H9 (cell line): ENCODE results near the gene CARD11. TPM values are rescaled to one million over a fixed set of nuclear protein-coding genes. Genes with fewer than 3 reads are reported as not detected.

ENCODE experiments used
- DNase-seq: peaks from one replicate; pipeline ENCODE4 v3.0.0-alpha.2; 2017
- H2AFZ ChIP-seq: one replicate; pipeline ENCODE4 v1.6.1; 2013; ENCODE audit warnings: mild to moderate bottlenecking, low read length, control low read depth, moderate library complexity
- H2AK5ac ChIP-seq: 2 replicates; pipeline ENCODE4 v1.6.1; 2013; ENCODE audit warnings: low read length, control low read depth, mixed read lengths; ENCODE audit not compliant: insufficient read length
- H2BK120ac ChIP-seq: one replicate; pipeline ENCODE4 v1.6.1; 2013; ENCODE audit warnings: low read depth, mild to moderate bottlenecking, low read length, control low read depth, inconsistent platforms; ENCODE audit not compliant: poor library complexity, severe bottlenecking
- H2BK12ac ChIP-seq: 2 replicates; pipeline ENCODE4 v1.6.1; 2013; ENCODE audit warnings: low read length, control low read depth, mixed read lengths, low read depth; ENCODE audit not compliant: insufficient read length
- H2BK15ac ChIP-seq: 2 replicates; pipeline ENCODE4 v1.6.1; 2013; ENCODE audit warnings: low read depth, low read length, control low read depth
- H2BK20ac ChIP-seq: one replicate; pipeline ENCODE4 v1.6.1; 2013; ENCODE audit warnings: low read depth, mild to moderate bottlenecking, low read length, control low read depth, inconsistent platforms; ENCODE audit not compliant: poor library complexity, severe bottlenecking
- H2BK5ac ChIP-seq: 2 replicates; pipeline ENCODE4 v1.6.1; 2013; ENCODE audit warnings: low read length, control low read depth, mixed read lengths; ENCODE audit not compliant: insufficient read length
- H3K14ac ChIP-seq: 2 replicates; pipeline ENCODE4 v1.6.1; 2013; ENCODE audit warnings: low read length, control low read depth; ENCODE audit not compliant: insufficient read depth
- H3K18ac ChIP-seq: 2 replicates; pipeline ENCODE4 v1.6.1; 2013; ENCODE audit warnings: low read depth, mild to moderate bottlenecking, mixed read lengths, low read length, control low read depth; ENCODE audit not compliant: insufficient read length
- H3K23ac ChIP-seq: 2 replicates; pipeline ENCODE4 v1.6.1; 2013; ENCODE audit warnings: low read length, control low read depth, mixed read lengths, low read depth; ENCODE audit not compliant: insufficient read length
- H3K23me2 ChIP-seq: 2 replicates; pipeline ENCODE4 v1.6.1; 2013; ENCODE audit warnings: low read depth, mild to moderate bottlenecking, mixed read lengths, low read length, control low read depth; ENCODE audit not compliant: insufficient read length, poor library complexity, severe bottlenecking
- H3K27ac ChIP-seq: 2 replicates; pipeline ENCODE4 v1.5.1; 2013; ENCODE audit warnings: low read length, control low read depth, mixed read lengths, low read depth; ENCODE audit not compliant: insufficient read length
- H3K27me3 ChIP-seq: 2 replicates; pipeline ENCODE4 v1.6.1; 2013; ENCODE audit warnings: low read length, control low read depth, inconsistent platforms; ENCODE audit not compliant: insufficient read depth
- H3K4ac ChIP-seq: 2 replicates; pipeline ENCODE4 v1.6.1; 2013; ENCODE audit warnings: low read depth, mild to moderate bottlenecking, control low read depth, inconsistent platforms, low read length, moderate library complexity
- H3K4me1 ChIP-seq: 2 replicates; pipeline ENCODE4 v1.6.1; 2013; ENCODE audit warnings: low read length, control low read depth, inconsistent platforms; ENCODE audit not compliant: insufficient read depth
- H3K4me2 ChIP-seq: 2 replicates; pipeline ENCODE4 v1.6.1; 2013; ENCODE audit warnings: low read length, control low read depth, mixed read lengths; ENCODE audit not compliant: insufficient read length, insufficient read depth
- H3K56ac ChIP-seq: 2 replicates; pipeline ENCODE4 v1.6.1; 2013; ENCODE audit warnings: low read depth, mild to moderate bottlenecking, mixed read lengths, low read length, control low read depth; ENCODE audit not compliant: insufficient read length
- H3K79me1 ChIP-seq: 2 replicates; pipeline ENCODE4 v1.6.1; 2013; ENCODE audit warnings: low read depth, mild to moderate bottlenecking, moderate library complexity, low read length, control low read depth, inconsistent platforms; ENCODE audit not compliant: insufficient read depth, poor library complexity, severe bottlenecking
- H3K79me2 ChIP-seq: 2 replicates; pipeline ENCODE4 v1.6.1; 2013; ENCODE audit warnings: low read length, control low read depth, inconsistent platforms; ENCODE audit not compliant: insufficient read depth
- H3K9ac ChIP-seq: 2 replicates; pipeline ENCODE4 v1.6.1; 2013; ENCODE audit warnings: low read length, control low read depth, mixed read lengths; ENCODE audit not compliant: insufficient read length; ENCODE audit errors: extremely low read depth
- H3K9me3 ChIP-seq: one replicate; pipeline ENCODE4 v1.6.1; 2013; ENCODE audit warnings: low read depth, low read length, inconsistent platforms; ENCODE audit not compliant: control insufficient read depth
- H3T11ph ChIP-seq: one replicate; pipeline ENCODE4 v1.6.1; 2013; ENCODE audit warnings: mild to moderate bottlenecking, low read length, control low read depth, inconsistent platforms
- H4K20me1 ChIP-seq: one replicate; pipeline ENCODE4 v1.6.1; 2013; ENCODE audit not compliant: control insufficient read depth, insufficient read length, insufficient read depth
- H4K5ac ChIP-seq: 2 replicates; pipeline ENCODE4 v1.6.1; 2013; ENCODE audit warnings: low read depth, mild to moderate bottlenecking, mixed read lengths, low read length, control low read depth; ENCODE audit not compliant: insufficient read length
- H4K8ac ChIP-seq: replicated peaks from 2 replicates; pipeline ENCODE4 v1.6.1; 2013; ENCODE audit warnings: low read length, control low read depth, mixed read lengths, low read depth; ENCODE audit not compliant: insufficient read length
- H4K91ac ChIP-seq: 2 replicates; pipeline ENCODE4 v1.6.1; 2013; ENCODE audit warnings: low read depth, mild to moderate bottlenecking, moderate library complexity, mixed read lengths, low read length, control low read depth; ENCODE audit not compliant: insufficient read length
- H3K27ac Mint-ChIP-seq, 3 experiments: 2 replicates in 2 of 3; 3 replicates in 1 of 3; pipeline ENCODE4 v1.8.0; 2020 to 2021; ENCODE audit warnings: mixed read lengths in 3 of 3, mild to moderate bottlenecking in 1 of 3, moderate library complexity in 1 of 3
- H3K27me3 Mint-ChIP-seq: 2 replicates; pipeline ENCODE4 v1.8.0; 2021; ENCODE audit warnings: low read depth, mild to moderate bottlenecking, moderate library complexity, mixed read lengths
- H3K36me3 Mint-ChIP-seq, 3 experiments: 2 replicates in 2 of 3; 3 replicates in 1 of 3; pipeline ENCODE4 v1.8.0; 2020 to 2021; ENCODE audit warnings: low read depth in 3 of 3, mixed read lengths in 3 of 3; ENCODE audit not compliant: insufficient read depth in 1 of 3
- H3K4me1 Mint-ChIP-seq, 2 experiments: 2 replicates each; pipeline ENCODE4 v1.8.0; 2020; ENCODE audit warnings: mixed read lengths in 2 of 2
- H3K4me3 Mint-ChIP-seq, 2 experiments: 2 replicates in 1 of 2; 3 replicates in 1 of 2; pipeline ENCODE4 v1.8.0; 2020 to 2021; ENCODE audit warnings: mild to moderate bottlenecking in 2 of 2, mixed read lengths in 2 of 2, moderate library complexity in 1 of 2
- H3K9me3 Mint-ChIP-seq, 2 experiments: 2 replicates in 1 of 2; 3 replicates in 1 of 2; pipeline ENCODE4 v1.8.0; 2020; ENCODE audit warnings: mild to moderate bottlenecking in 2 of 2, mixed read lengths in 2 of 2, moderate library complexity in 1 of 2
- WGBS: extraction: QIAGEN DNeasy Blood & Tissue Kit; methylation state at CpG from one replicate; pipeline ENCODE4 v1.1.7; 2013; ENCODE audit warnings: missing lambda C conversion rate, low lambda C conversion rate, mixed read lengths; ENCODE audit not compliant: insufficient read length; ENCODE audit errors: extremely low coverage; 5-methylcytosine and 5-hydroxymethylcytosine counted together
- total RNA-seq: library from RNA; stranded (reverse); gene quantifications from 2 replicates; pipeline ENCODE4 v1.2.1, GENCODE V29; 2021
- TF ChIP-seq, protein P1 (sequence below): fragments of 200-600 bp; sonication (generic); conservative IDR thresholded peaks from 3 replicates; pipeline ENCODE4 v1.8.0; 2021; ENCODE audit warnings: antibody characterized with exemption, mild to moderate bottlenecking

CARD11 gene
- total RNA-seq, 1 experiment from 2014 or later: 20.0 TPM

DNA sequence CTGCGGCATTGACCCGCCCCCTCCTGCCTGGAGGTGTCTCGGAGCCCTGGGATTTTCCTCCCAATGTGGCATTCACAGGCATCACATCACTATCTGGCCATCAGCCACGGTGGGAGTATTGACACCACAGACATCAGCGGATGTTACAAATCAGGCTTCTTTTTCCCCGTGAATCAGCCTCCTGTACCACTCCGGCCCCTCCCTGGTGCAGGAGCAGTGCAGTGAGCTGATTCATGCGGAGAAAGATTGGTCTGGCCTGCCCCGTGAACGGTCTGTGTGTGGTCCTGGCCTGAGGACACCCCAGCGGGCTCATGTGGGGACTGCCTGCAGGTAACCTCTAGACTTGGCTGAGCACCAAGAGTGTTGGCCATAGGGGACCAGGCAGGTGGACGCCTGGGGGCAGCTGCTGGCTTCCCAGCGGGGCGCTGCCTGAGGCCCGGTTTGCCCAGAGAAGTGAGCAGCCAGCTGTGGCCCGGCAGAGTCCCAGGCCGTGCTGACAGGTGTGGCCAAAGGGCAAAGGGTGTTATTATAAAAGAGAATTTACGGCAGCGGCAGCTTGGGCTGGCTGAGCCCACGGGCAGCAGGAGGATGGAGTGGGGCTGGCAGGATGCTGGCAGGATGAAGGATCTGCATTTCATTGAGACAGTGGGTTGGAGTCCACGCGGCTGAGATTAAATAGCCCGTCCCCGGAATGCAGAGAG is 167.5 kb downstream of the CARD11 start:
- peaks cover 28 to 50% of the 10 kb centered on the region in 2 experiments for H3K4me1 Mint-ChIP-seq
- H2BK5ac ChIP-seq: no peak overlapping the region
- H3K4me2 ChIP-seq: no peak overlapping the region

More for the DNA sequence above, 167.5 kb downstream of the CARD11 start:
- H3T11ph ChIP-seq: no peak overlapping the region
- no peak overlapping the region for H2BK15ac ChIP-seq
- H3K4me1 ChIP-seq: peaks cover 5% of the 10 kb centered on the region; the same call in 1 of the 2 replicates
- H3K18ac ChIP-seq: no peak overlapping the region
- no peak for DNase-seq
- H3K79me2 ChIP-seq: no peaks in the 10 kb centered on the region
- H3K27me3 Mint-ChIP-seq: no peaks in the 10 kb centered on the region
- H3K4me3 Mint-ChIP-seq: no peak overlapping the region
- no peaks in the 10 kb centered on the region for H3K36me3 Mint-ChIP-seq
- peak overlapping the region in 2 of 3 experiments; percentile 79 to 90; a peak in 3 of 7 replicates for H3K27ac Mint-ChIP-seq
- H3K9me3 Mint-ChIP-seq: peaks cover 0 to 5% of the 10 kb centered on the region in 2 experiments; a peak in 2 of 5 replicates
- no peak overlapping the region for H2AK5ac ChIP-seq
- no peak overlapping the region for H4K8ac ChIP-seq
- no CpG with 5 or more reads among the region's 24 CpGs for WGBS
- H3K27ac ChIP-seq: no peak overlapping the region
- peak overlapping the region; percentile 15; the same call in 1 of the 2 replicates for H3K14ac ChIP-seq
- no peak overlapping the region for H2BK120ac ChIP-seq
- TF ChIP-seq, protein P1, sequence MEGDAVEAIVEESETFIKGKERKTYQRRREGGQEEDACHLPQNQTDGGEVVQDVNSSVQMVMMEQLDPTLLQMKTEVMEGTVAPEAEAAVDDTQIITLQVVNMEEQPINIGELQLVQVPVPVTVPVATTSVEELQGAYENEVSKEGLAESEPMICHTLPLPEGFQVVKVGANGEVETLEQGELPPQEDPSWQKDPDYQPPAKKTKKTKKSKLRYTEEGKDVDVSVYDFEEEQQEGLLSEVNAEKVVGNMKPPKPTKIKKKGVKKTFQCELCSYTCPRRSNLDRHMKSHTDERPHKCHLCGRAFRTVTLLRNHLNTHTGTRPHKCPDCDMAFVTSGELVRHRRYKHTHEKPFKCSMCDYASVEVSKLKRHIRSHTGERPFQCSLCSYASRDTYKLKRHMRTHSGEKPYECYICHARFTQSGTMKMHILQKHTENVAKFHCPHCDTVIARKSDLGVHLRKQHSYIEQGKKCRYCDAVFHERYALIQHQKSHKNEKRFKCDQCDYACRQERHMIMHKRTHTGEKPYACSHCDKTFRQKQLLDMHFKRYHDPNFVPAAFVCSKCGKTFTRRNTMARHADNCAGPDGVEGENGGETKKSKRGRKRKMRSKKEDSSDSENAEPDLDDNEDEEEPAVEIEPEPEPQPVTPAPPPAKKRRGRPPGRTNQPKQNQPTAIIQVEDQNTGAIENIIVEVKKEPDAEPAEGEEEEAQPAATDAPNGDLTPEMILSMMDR: no peak
- no peak overlapping the region for H2AFZ ChIP-seq
- H4K20me1 ChIP-seq: no peaks in the 10 kb centered on the region
- no peaks in the 10 kb centered on the region for H3K9me3 ChIP-seq
- H4K91ac ChIP-seq: no peak overlapping the region
- no peak overlapping the region for H3K23ac ChIP-seq
- no peak overlapping the region for H3K56ac ChIP-seq
- H3K4ac ChIP-seq: no peak overlapping the region
- no peak overlapping the region for H3K9ac ChIP-seq
- H4K5ac ChIP-seq: no peak overlapping the region
- no peaks in the 10 kb centered on the region for H3K27me3 ChIP-seq
- H2BK20ac ChIP-seq: no peak overlapping the region
- H2BK12ac ChIP-seq: no peak overlapping the region
- no peaks in the 10 kb centered on the region for H3K79me1 ChIP-seq
- no peaks in the 10 kb centered on the region for H3K23me2 ChIP-seq
